Midbrain (tissue), 1 donor: ENCODE data around the gene FNDC3B.

Source experiments
- DNase-seq: peaks from one replicate; lab custom pipeline; 2025; lab: John Stamatoyannopoulos, UW

Gene FNDC3B

DNA sequence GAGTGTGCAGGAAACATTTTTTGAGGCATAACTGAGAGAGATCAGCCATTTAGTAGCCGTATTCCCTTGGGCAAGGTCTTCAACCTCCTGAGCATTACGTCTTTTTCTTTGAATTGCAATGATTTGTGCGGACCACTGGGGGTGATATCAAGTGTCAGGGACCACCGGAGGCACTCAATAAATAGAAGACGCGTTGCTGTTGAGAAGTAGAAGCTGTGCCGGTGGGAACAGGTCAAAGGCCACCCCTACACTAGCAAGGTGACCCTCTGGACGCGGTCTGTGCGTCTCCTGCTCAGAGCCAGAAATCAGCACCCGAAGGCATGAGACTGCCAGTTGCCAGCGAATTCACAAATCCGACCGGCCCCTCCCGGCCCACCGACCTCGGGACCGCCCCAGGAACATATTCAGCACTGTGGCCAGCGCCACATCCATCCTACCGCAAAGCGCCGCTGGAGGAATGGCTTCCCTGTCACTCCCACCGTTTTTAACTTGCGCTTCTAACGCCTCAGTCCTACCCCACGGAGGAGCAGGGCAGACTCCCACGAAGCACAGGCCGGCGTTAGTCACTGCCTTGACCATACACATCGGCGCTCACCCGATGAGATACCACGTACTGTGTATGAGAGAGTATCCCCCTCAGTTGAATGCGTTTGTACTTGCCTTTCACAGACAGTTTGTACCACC lies 410.2 kb downstream of the FNDC3B start:
- no peak for DNase-seq
